Neural crest cell (in vitro differentiated cells): ENCODE data around the gene DDB1. TPM values are rescaled to one million over a fixed set of nuclear protein-coding genes. Genes with fewer than 3 reads are reported as not detected.
A peak's percentile ranks its signal among the peaks of the same experiment; 100 is the strongest.

Experiments used
- DNase-seq: peaks from one replicate; pipeline ENCODE4 v3.0.0; 2021; ENCODE audit warnings: low read depth, mixed read lengths, low spot score
- H3K27ac Mint-ChIP-seq: one replicate; pipeline ENCODE4 v1.8.0; 2021; ENCODE audit warnings: mild to moderate bottlenecking, mixed read lengths; ENCODE audit not compliant: unreplicated experiment
- H3K27me3 Mint-ChIP-seq: 2 replicates; pipeline ENCODE4 v1.8.0; 2021; ENCODE audit warnings: low read depth, mild to moderate bottlenecking, mixed read lengths
- H3K36me3 Mint-ChIP-seq: 2 replicates; pipeline ENCODE4 v1.8.0; 2021; ENCODE audit warnings: low read depth, mild to moderate bottlenecking, mixed read lengths
- H3K4me1 Mint-ChIP-seq: 2 replicates; pipeline ENCODE4 v1.8.0; 2021; ENCODE audit warnings: mixed read lengths
- H3K4me3 Mint-ChIP-seq: one replicate; pipeline ENCODE4 v1.8.0; 2021; ENCODE audit warnings: mild to moderate bottlenecking, mixed read lengths
- H3K9me3 Mint-ChIP-seq: 2 replicates; pipeline ENCODE4 v1.8.0; 2021; ENCODE audit warnings: mixed read lengths
- CTCF ChIP-seq: fragments of 200-600 bp; sonication (generic); conservative IDR thresholded peaks from 2 replicates; pipeline ENCODE4 v1.5.0; 2021; ENCODE audit warnings: antibody characterized with exemption, mild to moderate bottlenecking
- total RNA-seq: library from RNA; stranded (reverse); gene quantifications from 2 replicates; pipeline ENCODE4 v1.2.1, GENCODE V29; 2021

The DDB1 gene
- total RNA-seq, 1 donor from 2014 or later, result 315 TPM

DNA sequence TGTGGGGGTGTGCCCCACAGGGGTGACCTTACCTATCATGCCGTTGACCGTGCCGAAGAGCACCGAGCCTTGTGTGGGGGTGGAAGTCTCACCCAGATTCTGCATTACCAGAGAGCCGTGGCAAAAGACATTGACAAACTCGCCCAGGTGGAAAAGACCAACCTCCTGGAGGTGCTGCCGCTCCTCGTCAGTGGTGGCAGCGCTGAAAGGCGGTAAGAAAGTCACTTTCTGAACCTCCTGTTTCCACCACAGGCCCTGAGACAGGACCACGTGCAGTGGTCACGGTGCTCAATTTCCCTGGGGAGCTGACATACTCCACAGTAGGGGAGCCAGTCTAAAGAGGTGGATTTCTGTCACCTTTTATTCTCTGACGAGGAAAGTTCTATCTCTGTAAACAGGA lies 30.4 kb downstream of the DDB1 start:
- DNase-seq, result no peak
- Mint-ChIP-seq H3K36me3 (peaks cover 27% of the 10 kb centered on the region), H3K27ac (no peak overlapping the region), H3K27me3 (no peaks in the 10 kb centered on the region), H3K4me1 (peaks cover 22% of the 10 kb centered on the region), H3K4me3 (no peak overlapping the region), H3K9me3 (no peaks in the 10 kb centered on the region)
- TF ChIP-seq CTCF, result no peak

DNA sequence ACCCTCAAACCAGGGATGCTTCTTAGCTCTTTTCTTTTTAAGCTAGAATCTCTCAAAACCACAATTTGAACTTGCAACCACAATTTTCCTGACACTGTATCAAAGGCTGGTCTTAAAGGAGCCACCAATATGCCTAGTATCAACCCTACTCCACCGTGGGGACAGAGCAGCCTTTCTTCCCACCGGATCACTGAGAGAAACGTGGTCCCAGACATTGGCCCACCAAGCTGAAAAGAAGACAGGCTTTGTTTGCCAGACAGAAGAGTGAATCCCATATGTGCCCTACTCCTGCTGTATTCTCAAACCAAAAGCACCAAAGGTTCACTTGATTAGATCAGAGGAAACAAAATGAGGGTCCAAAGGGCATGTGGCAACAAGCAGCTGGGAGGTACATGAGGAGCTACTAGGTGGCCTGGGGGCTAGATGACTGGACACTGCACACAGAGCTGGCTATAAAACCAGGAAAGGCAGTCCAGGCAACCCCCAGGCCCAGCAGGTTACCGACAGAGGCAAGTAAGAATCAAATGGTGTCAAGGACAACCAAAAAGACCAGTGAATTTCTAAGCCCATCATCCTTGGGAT lies 34.2 kb downstream of the DDB1 start:
- Mint-ChIP-seq H3K27ac (no peak overlapping the region), H3K4me1 (peaks cover 37% of the 10 kb centered on the region), H3K36me3 (peaks cover 32% of the 10 kb centered on the region), H3K9me3 (no peaks in the 10 kb centered on the region), H3K4me3 (peak overlapping the region; percentile 77), H3K27me3 (peaks cover under 1% of the 10 kb centered on the region)
- TF ChIP-seq CTCF, result no peak
- DNase-seq, result no peak

GRCh38 chr11:61297746-61298145 lies 35.2 kb downstream of the DDB1 start:
- TF ChIP-seq CTCF, result no peak
- Mint-ChIP-seq H3K27ac (peak overlapping the region; percentile 21), H3K27me3 (peaks cover 7% of the 10 kb centered on the region), H3K4me3 (peak overlapping the region; percentile 77), H3K4me1 (peaks cover 44% of the 10 kb centered on the region), H3K9me3 (no peaks in the 10 kb centered on the region), H3K36me3 (peaks cover 31% of the 10 kb centered on the region)
- no peak for DNase-seq

GRCh38 chr11:61297341-61297740 lies 35.6 kb downstream of the DDB1 start:
- no peaks in the 10 kb centered on the region for H3K9me3 Mint-ChIP-seq
- no peak for DNase-seq
- H3K4me1 Mint-ChIP-seq, result peaks cover 47% of the 10 kb centered on the region
- TF ChIP-seq CTCF, result no peak
- peaks cover 7% of the 10 kb centered on the region for H3K27me3 Mint-ChIP-seq
- peaks cover 31% of the 10 kb centered on the region for H3K36me3 Mint-ChIP-seq
- H3K4me3 Mint-ChIP-seq, result peak overlapping the region; percentile 77
- peak overlapping the region; percentile 21 for H3K27ac Mint-ChIP-seq

DNA sequence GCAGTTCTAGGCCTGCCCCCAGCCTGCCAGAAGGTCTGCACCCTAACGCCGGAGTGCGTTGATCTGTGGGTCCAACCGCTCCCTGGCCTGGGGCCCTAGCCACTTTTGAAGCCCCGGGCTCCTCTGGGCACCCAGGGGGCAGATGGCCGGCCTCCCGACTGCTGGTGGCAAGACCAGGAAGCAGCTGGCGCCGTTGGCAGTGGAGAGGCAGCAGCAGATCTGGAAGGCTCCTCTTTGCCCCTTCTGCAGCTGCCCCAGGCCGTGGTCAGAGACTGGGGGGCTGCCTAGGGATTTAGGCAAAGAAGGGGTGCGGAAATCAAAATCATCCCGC lies 37.3 kb downstream of the DDB1 start:
- H3K27me3 Mint-ChIP-seq, result peaks cover 7% of the 10 kb centered on the region
- H3K36me3 Mint-ChIP-seq, result peaks cover 24% of the 10 kb centered on the region
- TF ChIP-seq CTCF, result no peak
- H3K4me3 Mint-ChIP-seq, result peak overlapping the region; percentile 88
- DNase-seq, result no peak
- peaks cover 50% of the 10 kb centered on the region for H3K4me1 Mint-ChIP-seq
- H3K27ac Mint-ChIP-seq, result no peak overlapping the region
- H3K9me3 Mint-ChIP-seq, result no peaks in the 10 kb centered on the region
